ENCODE results near the gene ITPR3.

GRCh38 chr6:33609019-33609418 is 12.1 kb upstream of the ITPR3 start:
- TF ChIP-seq CTCF (conservative IDR thresholded peaks at IDR 0.05; ENCODE audit: low read length): no peak
- TF ChIP-seq EZH2phosphoT487 (IDR thresholded peaks at IDR 0.05; ENCODE audit: borderline replicate concordance): no peak
